NCI-H82 treated with DMSO at 0.1 percent for 48 hours (cell line): ENCODE measurements around the gene SOX10.

ENCODE experiments used
- DNase-seq: peaks from one replicate; lab custom pipeline; 2025; ENCODE audit not compliant: unreplicated experiment; lab: John Stamatoyannopoulos, UW

SOX10 gene

GRCh38 chr22:38016182-38017151 lies 32.1 kb upstream of the SOX10 start:
- DNase-seq: no peak

- DNase-seq: no peak
Observed at GRCh38 chr22:38014083-38014482, 29.7 kb upstream of the SOX10 start.

GRCh38 chr22:38012604-38013072 lies 28.3 kb upstream of the SOX10 start:
- no peak for DNase-seq

- no peak for DNase-seq
Observed at GRCh38 chr22:38009000-38009806, 24.8 kb upstream of the SOX10 start.

GRCh38 chr22:38007330-38007902 lies 23.1 kb upstream of the SOX10 start:
- no peak for DNase-seq

- no peak for DNase-seq
Observed at GRCh38 chr22:38006906-38007305, 22.6 kb upstream of the SOX10 start.

GRCh38 chr22:38005943-38006342 lies 21.6 kb upstream of the SOX10 start:
- DNase-seq: no peak

GRCh38 chr22:37999640-38000272 lies 15.4 kb upstream of the SOX10 start:
- no peak for DNase-seq

- no peak for DNase-seq
Observed at GRCh38 chr22:37999236-37999635, 14.9 kb upstream of the SOX10 start.

- no peak for DNase-seq
Observed at GRCh38 chr22:37998543-37998942, 14.2 kb upstream of the SOX10 start.

- DNase-seq: no peak
Observed at GRCh38 chr22:37996515-37997246, 12.3 kb upstream of the SOX10 start.

- DNase-seq: no peak
Observed at GRCh38 chr22:37996079-37996478, 11.7 kb upstream of the SOX10 start.

GRCh38 chr22:37995460-37995859 lies 11.1 kb upstream of the SOX10 start:
- no peak for DNase-seq

GRCh38 chr22:37994982-37995381 lies 10.6 kb upstream of the SOX10 start:
- DNase-seq: no peak

GRCh38 chr22:37994049-37994448 lies 9.7 kb upstream of the SOX10 start:
- no peak for DNase-seq

GRCh38 chr22:37991731-37992442 lies 7.5 kb upstream of the SOX10 start:
- DNase-seq: no peak

- DNase-seq: no peak
Observed at GRCh38 chr22:37990862-37991261, 6.5 kb upstream of the SOX10 start.

- no peak for DNase-seq
Observed at GRCh38 chr22:37990301-37990700, 5.9 kb upstream of the SOX10 start.

- no peak for DNase-seq
Observed at GRCh38 chr22:37989146-37990045, 5.0 kb upstream of the SOX10 start.
